NCI-H345 treated with DMSO at 0.1 percent for 48 hours (cell line): ENCODE data around the gene MAPK8IP1.

Experiments used
- DNase-seq: peaks from one replicate; lab custom pipeline; 2025; ENCODE audit not compliant: unreplicated experiment; lab: John Stamatoyannopoulos, UW

Gene MAPK8IP1

GRCh38 chr11:45936511-45937054 lies 51.1 kb downstream of the MAPK8IP1 start:
- no peak for DNase-seq

- no peak for DNase-seq
Observed at GRCh38 chr11:45937916-45938315, 52.5 kb downstream of the MAPK8IP1 start.

DNA sequence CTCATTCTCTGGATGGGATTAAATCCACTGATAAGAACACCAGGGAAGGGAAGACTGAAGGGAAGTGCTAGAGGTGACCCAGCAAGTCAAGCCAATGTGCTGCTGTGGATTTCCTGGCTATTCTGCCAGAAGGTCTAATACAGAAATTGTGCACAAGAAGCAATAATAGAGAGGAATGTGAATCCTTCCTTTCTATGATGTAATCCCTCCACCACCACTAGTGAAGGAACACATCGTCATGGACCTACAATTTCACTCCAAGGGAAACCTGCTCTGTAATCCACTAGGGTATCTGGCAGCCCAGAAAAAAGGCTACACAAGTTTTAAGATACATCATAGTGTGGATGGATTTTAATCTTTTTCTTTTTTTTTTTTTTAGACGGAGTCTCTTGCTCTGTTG lies 54.4 kb downstream of the MAPK8IP1 start:
- DNase-seq: no peak

GRCh38 chr11:45941285-45941684 lies 55.8 kb downstream of the MAPK8IP1 start:
- no peak for DNase-seq

DNA sequence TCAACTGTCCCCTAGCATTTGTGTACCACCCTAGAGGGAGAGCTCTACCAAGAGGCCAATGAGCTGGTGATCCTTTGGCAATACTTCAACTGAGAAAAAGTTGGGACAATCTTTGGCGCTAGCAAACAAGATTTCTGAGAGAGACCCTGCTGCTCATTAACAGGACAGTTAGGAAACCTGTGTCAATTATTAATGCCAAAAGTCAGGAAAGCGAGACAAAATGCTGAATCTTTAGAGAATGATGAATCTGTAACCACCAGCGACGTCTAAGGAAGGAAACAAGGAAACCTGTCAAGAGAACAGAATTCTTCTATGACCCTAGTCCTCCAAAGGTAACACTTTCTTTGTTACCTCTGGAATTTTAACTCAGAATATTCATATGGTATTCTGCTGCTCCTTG lies 56.9 kb downstream of the MAPK8IP1 start:
- DNase-seq: no peak

DNA sequence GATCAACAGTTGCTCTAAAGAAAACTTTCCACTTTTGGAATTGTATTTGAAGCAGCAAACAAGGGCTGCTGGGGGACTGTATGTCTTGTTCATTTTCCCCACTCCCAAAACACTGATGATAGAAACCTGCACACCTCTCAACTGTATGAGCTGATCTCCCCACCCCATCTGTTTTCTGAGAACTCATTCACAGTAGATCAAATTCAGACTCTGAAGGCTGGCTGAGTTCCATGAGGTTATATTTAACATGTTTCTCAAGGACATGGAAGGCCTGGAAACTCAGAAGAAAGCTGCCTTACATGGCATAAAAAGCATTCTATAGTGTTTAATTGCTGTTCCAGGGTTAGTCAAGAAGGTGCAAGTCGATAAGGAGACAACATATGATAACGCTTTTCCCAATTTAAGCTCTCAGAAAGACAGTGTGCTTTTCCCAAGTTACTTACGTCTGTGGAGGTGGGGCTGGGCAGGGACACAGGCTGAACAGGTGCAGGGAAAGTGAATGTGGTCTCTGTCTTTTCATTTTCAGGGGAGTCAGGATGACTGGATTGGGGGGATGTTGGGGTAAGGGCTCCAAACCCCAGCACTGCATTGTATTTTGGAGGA lies 60.0 kb downstream of the MAPK8IP1 start:
- no peak for DNase-seq

DNA sequence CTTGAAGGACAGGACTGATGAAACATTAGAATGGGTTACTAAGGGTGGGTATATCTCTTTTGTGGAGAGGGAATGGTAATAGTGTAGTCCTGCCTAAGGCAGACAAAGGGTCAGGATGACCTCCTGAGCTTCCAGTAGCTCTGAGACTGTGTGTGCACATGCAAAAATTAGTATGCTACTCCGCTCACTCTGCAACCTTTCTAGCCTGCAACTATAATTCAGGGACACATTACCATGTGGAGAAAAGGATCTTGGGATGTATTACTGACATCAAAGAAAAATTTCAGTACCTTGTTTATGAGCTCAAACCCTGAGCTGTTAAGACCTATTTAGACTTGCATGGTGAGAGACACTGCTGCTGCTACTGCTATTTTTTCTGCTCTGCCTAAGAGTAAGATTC lies 62.4 kb downstream of the MAPK8IP1 start:
- no peak for DNase-seq

- DNase-seq: no peak
Observed at GRCh38 chr11:45948356-45948755, 62.9 kb downstream of the MAPK8IP1 start.

DNA sequence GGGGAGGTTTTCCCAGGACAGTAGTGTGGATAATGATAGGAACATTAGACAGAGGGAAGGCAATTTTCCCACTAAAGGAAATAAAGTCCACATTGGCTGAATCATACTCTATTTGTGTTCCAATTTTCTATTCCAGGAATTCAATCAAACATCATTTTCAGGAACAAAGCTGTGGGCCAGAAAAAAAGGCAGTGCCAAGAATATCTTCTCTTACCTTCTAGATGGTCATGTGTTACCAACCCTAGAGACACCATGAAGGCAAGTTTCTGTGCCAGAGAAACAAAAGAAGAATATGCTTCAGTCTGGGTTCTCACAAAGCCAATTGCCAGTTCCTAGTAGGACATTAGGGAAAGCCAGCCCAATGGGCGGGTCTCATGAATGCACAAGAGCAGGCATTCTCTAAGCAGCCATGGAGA lies 64.5 kb downstream of the MAPK8IP1 start:
- no peak for DNase-seq
